SK-N-SH (cell line): ENCODE results near the gene ARHGAP45. TPM values are rescaled to one million over a fixed set of nuclear protein-coding genes. Genes with fewer than 3 reads are reported as not detected.

Experiments
- CTCF ChIA-PET: fragments of 300-600, 350-600 bp; formaldehyde crosslinking; extraction: SDS; loops from one replicate; lab custom pipeline; 2021; lab: Yijun Ruan, JAX
- POLR2A ChIA-PET: fragments of 350-600 bp; sonication (Branson Sonifier 250); formaldehyde crosslinking; extraction: SDS; loops from one replicate; lab custom pipeline; 2020; ENCODE audit warnings: antibody characterized with exemption, inconsistent platforms; lab: Yijun Ruan, JAX
- DNase-seq: peaks from one replicate; pipeline ENCODE4 v3.0.0; 2012
- H2AFZ ChIP-seq: fragments of 200-600 bp; sonication (generic); 2 replicates; pipeline ENCODE4 v1.8.1; 2016; ENCODE audit warnings: antibody characterized with exemption, mild to moderate bottlenecking, low read depth
- H3F3A ChIP-seq: fragments of 200-600 bp; sonication (generic); replicated peaks from 2 replicates; pipeline ENCODE3; 2016; ENCODE audit warnings: antibody characterized with exemption, mild to moderate bottlenecking; ENCODE audit not compliant: insufficient read depth
- H3K27ac ChIP-seq, 2 experiments: fragments of 200-500 bp in 1 of 2; fragments of 200-600 bp in 1 of 2; sonication (Bioruptor generic) in 1 of 2; sonication (generic), shearing (Covaris generic) in 1 of 2; 2 replicates each; pipeline versions ENCODE4 v1.5.1 to v1.6.1; 2014 to 2016; ENCODE audit warnings: low read depth in 2 of 2, inconsistent platforms in 1 of 2, low read length in 1 of 2, mild to moderate bottlenecking in 1 of 2, mixed read lengths in 1 of 2
- H3K27me3 ChIP-seq: fragments of 200-600 bp; sonication (generic), shearing (Covaris generic); 2 replicates; pipeline ENCODE4 v1.6.1; 2016; ENCODE audit warnings: mixed run types; ENCODE audit not compliant: insufficient read depth
- H3K36me3 ChIP-seq, 2 experiments: fragments of 200-500 bp in 1 of 2; fragments of 200-600 bp in 1 of 2; sonication (Bioruptor generic) in 1 of 2; sonication (generic) in 1 of 2; replicated peaks in 1 of 2; 2 replicates each; pipeline versions ENCODE3 to v1.5.1; 2014 to 2016; ENCODE audit warnings: low read length in 1 of 2, mild to moderate bottlenecking in 1 of 2; ENCODE audit not compliant: insufficient read depth in 2 of 2, control insufficient read depth in 1 of 2
- H3K4me1 ChIP-seq, 2 experiments: fragments of 200-500 bp in 1 of 2; fragments of 200-600 bp in 1 of 2; sonication (Bioruptor generic) in 1 of 2; sonication (generic), shearing (Covaris generic) in 1 of 2; 2 replicates each; pipeline versions ENCODE4 v1.5.1 to v1.6.1; 2014 to 2016; ENCODE audit warnings: low read depth in 1 of 2, low read length in 1 of 2, mixed run types in 1 of 2; ENCODE audit not compliant: insufficient read depth in 2 of 2, control insufficient read depth in 1 of 2
- H3K4me2 ChIP-seq: fragments of 200-600 bp; sonication (generic), shearing (Covaris generic); 2 replicates; pipeline ENCODE4 v1.6.1; 2017; ENCODE audit warnings: mixed run types
- H3K4me3 ChIP-seq, 2 experiments: fragments of 200-500 bp in 1 of 2; fragments of 200-600 bp in 1 of 2; sonication (Bioruptor generic) in 1 of 2; sonication (generic), shearing (Covaris generic) in 1 of 2; 2 replicates each; pipeline versions ENCODE4 v1.5.1 to v1.8.1; 2014 to 2016; ENCODE audit warnings: low read depth in 2 of 2, inconsistent platforms in 1 of 2, low read length in 1 of 2, mild to moderate bottlenecking in 1 of 2, mixed read lengths in 1 of 2, moderate library complexity in 1 of 2
- H3K79me2 ChIP-seq: fragments of 200-600 bp; sonication (generic); 2 replicates; pipeline ENCODE4 v1.8.1; 2017; ENCODE audit warnings: mild to moderate bottlenecking; ENCODE audit not compliant: insufficient read depth
- H3K9ac ChIP-seq: fragments of 200-600 bp; sonication (generic); 2 replicates; pipeline ENCODE4 v1.6.1; 2017; ENCODE audit warnings: mixed run types
- H3K9me2 ChIP-seq: fragments of 200-600 bp; sonication (generic); 2 replicates; pipeline ENCODE4 v1.6.1; 2017; ENCODE audit warnings: mixed run types
- H3K9me3 ChIP-seq: fragments of 200-600 bp; sonication (generic); 2 replicates; pipeline ENCODE4 v1.6.1; 2017; ENCODE audit warnings: mixed run types, mild to moderate bottlenecking, moderate library complexity
- H4K20me1 ChIP-seq: fragments of 200-600 bp; sonication (generic); 2 replicates; pipeline ENCODE4 v1.6.1; 2017; ENCODE audit warnings: mild to moderate bottlenecking, mixed run types; ENCODE audit not compliant: insufficient read depth
- FOXJ3 ChIP-seq: sonication (generic); formaldehyde crosslinking; IDR thresholded peaks from 2 replicates; pipeline ENCODE4 v1.5.1; 2020; ENCODE audit warnings: mild to moderate bottlenecking, missing genetic modification reagents
- FOXM1 ChIP-seq: IDR thresholded peaks from 2 replicates; pipeline ENCODE4 v1.4.0; 2012; ENCODE audit warnings: low read depth, mild to moderate bottlenecking
- MEF2A ChIP-seq: IDR thresholded peaks from 2 replicates; pipeline ENCODE4 v1.4.0; 2012; ENCODE audit warnings: low read depth, borderline replicate concordance
- MXI1 ChIP-seq: IDR thresholded peaks from 2 replicates; pipeline ENCODE4 v1.6.1; 2012; ENCODE audit warnings: mild to moderate bottlenecking, low read depth, low read length, improper control_type of control experiment
- NRF1 ChIP-seq: IDR thresholded peaks from 2 replicates; pipeline ENCODE4 v1.6.1; 2012; ENCODE audit warnings: low read depth, mild to moderate bottlenecking, low read length
- RFX5 ChIP-seq: IDR thresholded peaks from 2 replicates; pipeline ENCODE4 v1.6.1; 2012; ENCODE audit warnings: mild to moderate bottlenecking, improper control_type of control experiment, low read length
- USF2 ChIP-seq: fragments of 150-350 bp; IDR thresholded peaks from 2 replicates; pipeline ENCODE4 v1.6.1; 2017; ENCODE audit warnings: antibody characterized with exemption, low read length, low read depth, borderline replicate concordance
- WGBS: methylation state at CpG from one replicate; pipeline ENCODE4 v1.1.6; 2017; ENCODE audit warnings: low lambda C conversion rate; 5-methylcytosine and 5-hydroxymethylcytosine counted together
- polyA plus RNA-seq, 3 experiments: library from polyadenylated mRNA; depleted of rRNA; stranded (reverse); fragments of >200 nt; gene quantifications; 2 replicates each; pipeline ENCODE4 v1.2.3, GENCODE V29; 2012
- TF ChIP-seq, protein P1 (sequence below): IDR thresholded peaks from 2 replicates; pipeline ENCODE4 v1.4.0; 2012; ENCODE audit warnings: low read depth

The ARHGAP45 gene
- polyA plus RNA-seq, 1 of the 3 experiments (the other 2 are of a cell fraction) = 4.2 TPM

DNA sequence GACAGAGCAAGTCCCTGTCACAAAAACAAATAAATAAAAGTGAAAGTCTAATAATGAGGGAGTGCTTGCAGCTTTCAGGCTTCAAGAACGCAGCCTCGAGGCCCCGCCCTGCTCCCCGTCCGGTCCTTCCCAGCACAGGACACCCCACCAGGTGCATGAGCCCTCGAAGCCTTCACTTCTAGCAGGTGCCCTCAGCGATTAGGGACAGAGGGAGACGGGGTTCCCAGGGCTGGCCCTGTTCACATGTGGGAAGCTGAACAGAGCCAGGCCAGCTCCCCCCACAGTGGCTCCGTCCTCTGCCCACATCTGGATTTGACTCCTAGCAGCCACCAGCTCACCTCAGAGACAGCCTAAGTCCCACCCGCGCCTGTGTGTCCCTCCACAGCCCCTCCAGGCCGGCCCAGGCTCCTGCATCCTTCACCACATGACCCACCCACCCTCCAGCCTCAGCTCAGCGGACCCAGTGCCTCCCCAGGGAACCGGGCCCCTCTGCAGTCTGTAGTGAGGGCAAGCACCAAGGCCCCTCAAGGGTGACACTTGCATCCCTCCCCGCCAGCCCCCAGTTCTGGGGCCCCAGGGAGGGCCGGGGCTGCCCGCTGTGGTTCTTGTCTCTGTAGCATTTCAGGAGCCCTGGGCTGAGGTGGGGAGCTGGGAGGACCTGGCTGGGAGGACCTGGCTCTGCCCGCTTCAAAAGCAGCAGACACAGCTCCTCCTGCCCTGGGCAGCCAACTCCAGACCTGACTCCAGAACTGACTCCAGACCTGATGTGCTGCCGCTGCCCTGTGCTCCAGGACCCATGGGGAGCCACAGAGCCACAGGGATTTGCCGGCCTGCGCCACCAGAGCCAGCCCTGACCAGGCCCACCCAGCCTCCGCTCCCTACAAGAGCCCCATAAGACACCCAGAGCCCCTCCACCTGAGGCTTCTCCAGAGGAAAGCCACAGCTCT is 64.1 kb downstream of the ARHGAP45 start (continued):
- TF ChIP-seq, protein P1, sequence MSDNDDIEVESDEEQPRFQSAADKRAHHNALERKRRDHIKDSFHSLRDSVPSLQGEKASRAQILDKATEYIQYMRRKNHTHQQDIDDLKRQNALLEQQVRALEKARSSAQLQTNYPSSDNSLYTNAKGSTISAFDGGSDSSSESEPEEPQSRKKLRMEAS = no peak
- no peak for TF ChIP-seq MXI1
- no peak for TF ChIP-seq FOXJ3 (CRISPR knock-in tag)
- TF ChIP-seq NRF1 = no peak
- TF ChIP-seq MEF2A = no peak

GRCh38 chr19:1131718-1132551 is 65.0 kb downstream of the ARHGAP45 start:
- H4K20me1 ChIP-seq = 0 out of 2 replicates have a peak, but pooled peaks cover 4% of the 10 kb centered on the region
- no peaks in the 10 kb centered on the region for H3K9me3 ChIP-seq
- 91% methylated on average over 23 of the region's 64 CpGs for WGBS
- H3K4me1 ChIP-seq = no peaks in the 10 kb centered on the region
- no peaks in the 10 kb centered on the region for H3F3A ChIP-seq
- H3K36me3 ChIP-seq = peaks cover 0 to 2% of the 10 kb centered on the region in 2 experiments
- H2AFZ ChIP-seq = no peak overlapping the region
- no peaks in the 10 kb centered on the region for H3K9me2 ChIP-seq
- H3K27me3 ChIP-seq = no peaks in the 10 kb centered on the region
- H3K4me2 ChIP-seq = no peak overlapping the region
- no peak overlapping the region for H3K4me3 ChIP-seq
- TF ChIP-seq RFX5 (no peak), USF2 (no peak), FOXM1 (no peak)
- peaks cover 13% of the 10 kb centered on the region for H3K79me2 ChIP-seq
- CTCF ChIA-PET = interaction anchor here (1.0 to 1.2 kb wide), 2 partner anchors 62 to 91 kb away, joined by 3 read pairs; no protein-coding TSS in a partner anchor
- H3K9ac ChIP-seq = no peak overlapping the region
- no peak for DNase-seq
- POLR2A ChIA-PET = interaction anchor here (1.0 kb wide), 1 partner anchor 104 kb away, joined by 3 read pairs; no protein-coding TSS in a partner anchor
- no peak overlapping the region for H3K27ac ChIP-seq
